ENCODE measurements around the gene CALCOCO1. TPM values are rescaled to one million over a fixed set of nuclear protein-coding genes. Genes with fewer than 3 reads are reported as not detected.

Gene CALCOCO1
- total and polyA plus RNA-seq, 4 donors: 24.4 to 67.4 (median 43.2) TPM

GRCh38 chr12:53664936-53665335, 62.3 kb downstream of the CALCOCO1 start:
- Histone ChIP-seq H3K4me3 (ENCODE audit: low read depth in 1 of 3, low read length in 3 of 3) (no peak overlapping the region), H3K9ac (ENCODE audit: low read depth in 1 of 2, low read length in 2 of 2) (no peak overlapping the region), H3K36me3 (ENCODE audit: control insufficient read depth in 4 of 4, insufficient read depth in 3 of 4, low read depth in 1 of 4, low read length in 3 of 4) (peaks cover 11 to 43% (median 38%) of the 10 kb centered on the region in 4 donors), H3K27ac (ENCODE audit: low read depth in 1 of 2, low read length in 2 of 2) (no peak overlapping the region), H3K27me3 (ENCODE audit: control insufficient read depth in 4 of 4, insufficient read depth in 4 of 4, low read length in 3 of 4) (no peaks in the 10 kb centered on the region), H3K9me3 (ENCODE audit: control insufficient read depth in 4 of 4, low read length in 3 of 4) (no peaks in the 10 kb centered on the region), H3K4me1 (ENCODE audit: control insufficient read depth in 4 of 4, insufficient read depth in 4 of 4, low read length in 3 of 4) (peaks cover 2 to 6% (median 5%) of the 10 kb centered on the region in 4 donors)
- WGBS: 91% methylated on average over 7 of the region's 7 CpGs
- no peak for TF ChIP-seq FOXA2 (IDR thresholded peaks at IDR 0.05)
- TF ChIP-seq SP1 (IDR thresholded peaks at IDR 0.05): no peak
- TF ChIP-seq ZBTB33 (IDR thresholded peaks at IDR 0.05): no peak
- TF ChIP-seq HNF4G (IDR thresholded peaks at IDR 0.05): no peak
- TF ChIP-seq RXRA (IDR thresholded peaks at IDR 0.05): no peak
- no peak for TF ChIP-seq NR2F2 (IDR thresholded peaks at IDR 0.05)
- no peak for TF ChIP-seq RAD21 (IDR thresholded peaks at IDR 0.05)
- TF ChIP-seq TAF1 (conservative IDR thresholded peaks at IDR 0.05): no peak
- TF ChIP-seq REST (IDR thresholded peaks at IDR 0.05): no peak
- no peak for TF ChIP-seq MAX (IDR thresholded peaks at IDR 0.05)
- TF ChIP-seq YY1 (IDR thresholded peaks at IDR 0.05): no peak
- DNase-seq (ENCODE audit: low spot score): no peak

- 91% methylated on average over 5 of the region's 5 CpGs for WGBS
- no peak overlapping the region for H3K9ac ChIP-seq (ENCODE audit: low read depth in 1 of 2, low read length in 2 of 2)
These were observed 63.1 kb downstream of the CALCOCO1 start for GRCh38 chr12:53664191-53664590.

More at GRCh38 chr12:53664191-53664590, 63.1 kb downstream of the CALCOCO1 start:
- no peak for TF ChIP-seq ZBTB33 (IDR thresholded peaks at IDR 0.05)
- no peak for TF ChIP-seq GABPA (IDR thresholded peaks at IDR 0.05 in 1 of 2, conservative IDR thresholded peaks at IDR 0.05 in 1 of 2)
- TF ChIP-seq CTCF (IDR thresholded peaks at IDR 0.05; ENCODE audit: low read depth, low read length, missing input control): no peak
- TF ChIP-seq TAF1 (conservative IDR thresholded peaks at IDR 0.05): no peak
- no peak for TF ChIP-seq JUND (IDR thresholded peaks at IDR 0.05)
- TF ChIP-seq MAX (IDR thresholded peaks at IDR 0.05): no peak
- TF ChIP-seq RAD21 (IDR thresholded peaks at IDR 0.05): no peak
- TF ChIP-seq NR2F2 (IDR thresholded peaks at IDR 0.05): no peak
- TF ChIP-seq ATF3 (IDR thresholded peaks at IDR 0.05): no peak
- TF ChIP-seq HNF4A (conservative IDR thresholded peaks at IDR 0.05): no peak
- TF ChIP-seq YY1 (IDR thresholded peaks at IDR 0.05): no peak
- no peak for TF ChIP-seq EGR1 (IDR thresholded peaks at IDR 0.05; ENCODE audit: low read depth in 2 of 2)
- TF ChIP-seq FOXA1 (IDR thresholded peaks at IDR 0.05): no peak
- no peak for TF ChIP-seq SP1 (IDR thresholded peaks at IDR 0.05)
- TF ChIP-seq FOXA2 (IDR thresholded peaks at IDR 0.05): no peak
- no peak for TF ChIP-seq HNF4G (IDR thresholded peaks at IDR 0.05)
- H3K27ac ChIP-seq (ENCODE audit: low read depth in 1 of 2, low read length in 2 of 2): no peak overlapping the region
- no peak for DNase-seq (ENCODE audit: low spot score)
- H3K36me3 ChIP-seq (ENCODE audit: control insufficient read depth in 4 of 4, insufficient read depth in 3 of 4, low read depth in 1 of 4, low read length in 3 of 4): peaks cover 8 to 35% (median 31%) of the 10 kb centered on the region in 4 donors
- H3K27me3 ChIP-seq (ENCODE audit: control insufficient read depth in 4 of 4, insufficient read depth in 4 of 4, low read length in 3 of 4): no peaks in the 10 kb centered on the region
- no peaks in the 10 kb centered on the region for H3K9me3 ChIP-seq (ENCODE audit: control insufficient read depth in 4 of 4, low read length in 3 of 4)
- H3K4me1 ChIP-seq (ENCODE audit: control insufficient read depth in 4 of 4, insufficient read depth in 4 of 4, low read length in 3 of 4): peaks cover 3 to 14% (median 12%) of the 10 kb centered on the region in 4 donors
- H3K4me3 ChIP-seq (ENCODE audit: low read depth in 1 of 3, low read length in 3 of 3): no peak overlapping the region
